B cell (primary cell): Measurements from ENCODE around the gene CYP27B1. TPM values are rescaled to one million over a fixed set of nuclear protein-coding genes. Genes with fewer than 3 reads are reported as not detected.

ENCODE experiments used
- ATAC-seq: fragments of 200-7000 bp; cut with Tn5 transposase; one replicate; pipeline ENCODE4 v1.10.0; 2021; ENCODE audit warnings: low read depth, mild to moderate bottlenecking, moderate number of reproducible peaks, moderate library complexity
- CTCF ChIA-PET: fragments of 350-600 bp; sonication (Branson Sonifier 250); formaldehyde crosslinking; loops from one replicate; lab custom pipeline; 2021; ENCODE audit warnings: antibody characterized with exemption, inconsistent platforms; lab: Charles Lee
- POLR2A ChIA-PET: fragments of 350-600 bp; sonication (Branson Sonifier 250); formaldehyde crosslinking; loops from one replicate; lab custom pipeline; 2021; ENCODE audit warnings: antibody characterized with exemption; lab: Charles Lee
- DNase-seq: peaks from one replicate; pipeline ENCODE4 v3.0.0; 2013
- H2AFZ ChIP-seq: 2 replicates; pipeline ENCODE4 v1.6.1; 2012; ENCODE audit warnings: mild to moderate bottlenecking, low read depth, low read length; ENCODE audit not compliant: insufficient read depth, poor library complexity, severe bottlenecking
- H3K27ac ChIP-seq, 2 donors: 1 replicate in 1 of 2; 2 replicates in 1 of 2; pipeline ENCODE4 v1.5.1; 2012 to 2013; ENCODE audit warnings: low read length in 2 of 2, mild to moderate bottlenecking in 2 of 2, moderate library complexity in 1 of 2
- H3K27me3 ChIP-seq, 4 experiments: fragments of 200-600 bp in 1 of 4; sonication (generic) in 1 of 4; replicated peaks in 1 of 4; 1 replicate in 2 of 4; 2 replicates in 2 of 4; pipeline versions ENCODE4 v1.6.1 to v1.7.0; 2013 to 2016; ENCODE audit warnings: low read length in 3 of 4, mild to moderate bottlenecking in 2 of 4, mixed read lengths in 1 of 4, moderate library complexity in 1 of 4; ENCODE audit not compliant: insufficient read depth in 4 of 4, control insufficient read depth in 3 of 4; ENCODE audit errors: control extremely low read depth in 1 of 4
- H3K36me3 ChIP-seq, 2 experiments: replicated peaks in 1 of 2; 1 replicate in 1 of 2; 2 replicates in 1 of 2; pipeline versions ENCODE4 v1.6.1 to v1.7.1; 2013; ENCODE audit warnings: low read length in 1 of 2; ENCODE audit not compliant: insufficient read depth in 2 of 2, control insufficient read depth in 1 of 2; ENCODE audit errors: control extremely low read depth in 1 of 2, extremely low read depth in 1 of 2
- H3K4me1 ChIP-seq, 2 donors: fragments of 200-600 bp in 1 of 2; sonication (generic) in 1 of 2; 1 replicate in 1 of 2; 2 replicates in 1 of 2; pipeline versions ENCODE4 v1.5.1 to v1.6.1; 2013 to 2017; ENCODE audit warnings: low read length in 2 of 2; ENCODE audit not compliant: control insufficient read depth in 2 of 2, insufficient read depth in 2 of 2
- H3K4me2 ChIP-seq: replicated peaks from 2 replicates; pipeline ENCODE3; 2012; ENCODE audit warnings: mild to moderate bottlenecking, low read depth, low read length; ENCODE audit not compliant: poor library complexity, severe bottlenecking
- H3K4me3 ChIP-seq, 5 experiments: fragments of 200-600 bp in 1 of 5; sonication (generic) in 1 of 5; 1 replicate in 3 of 5; 2 replicates in 2 of 5; pipeline versions ENCODE4 v1.5.1 to v1.7.0; 2011 to 2016; ENCODE audit warnings: low read length in 4 of 5, mild to moderate bottlenecking in 4 of 5, low read depth in 2 of 5, control low read depth in 1 of 5, moderate library complexity in 1 of 5; ENCODE audit not compliant: insufficient read depth in 1 of 5; ENCODE audit errors: control extremely low read depth in 1 of 5, extremely low read depth in 1 of 5
- H3K79me2 ChIP-seq: fragments of 200-600 bp; sonication (generic); one replicate; pipeline ENCODE4 v1.6.0; 2016; ENCODE audit warnings: low read length; ENCODE audit not compliant: control insufficient read depth, insufficient read depth
- H3K9ac ChIP-seq: fragments of 200-600 bp; sonication (generic); 2 replicates; pipeline ENCODE4 v1.6.1; 2017; ENCODE audit warnings: mild to moderate bottlenecking, low read length, moderate library complexity
- H3K9me3 ChIP-seq, 3 donors: one replicate each; pipeline versions ENCODE4 v1.6.1 to v1.7.1; 2013; ENCODE audit warnings: low read length in 2 of 3; ENCODE audit not compliant: control insufficient read depth in 2 of 3, insufficient read depth in 1 of 3; ENCODE audit errors: control extremely low read depth in 1 of 3
- H4K20me1 ChIP-seq: 2 replicates; pipeline ENCODE4 v1.6.0; 2012; ENCODE audit warnings: mild to moderate bottlenecking, low read length; ENCODE audit not compliant: insufficient read depth, control insufficient read depth, poor library complexity, severe bottlenecking
- H3K27ac Mint-ChIP-seq: one replicate; pipeline ENCODE4 v1.8.0; 2021; ENCODE audit warnings: mixed read lengths
- H3K27me3 Mint-ChIP-seq: one replicate; pipeline ENCODE4 v1.8.0; 2021; ENCODE audit warnings: mixed read lengths
- H3K4me1 Mint-ChIP-seq: one replicate; pipeline ENCODE4 v1.8.0; 2021; ENCODE audit warnings: mixed read lengths
- H3K4me3 Mint-ChIP-seq: one replicate; pipeline ENCODE4 v1.8.0; 2021; ENCODE audit warnings: mixed read lengths
- H3K9me3 Mint-ChIP-seq: one replicate; pipeline ENCODE4 v1.8.0; 2022; ENCODE audit warnings: mixed read lengths; ENCODE audit not compliant: insufficient read depth
- CTCF ChIP-seq: fragments of 200-600 bp; IDR thresholded peaks from one replicate; pipeline ENCODE4 v1.8.0; 2022; ENCODE audit warnings: antibody characterized with exemption, mild to moderate bottlenecking
- EZH2 ChIP-seq: IDR thresholded peaks from 2 replicates; pipeline ENCODE4 v1.6.1; 2012; ENCODE audit warnings: borderline replicate concordance, low read depth, mild to moderate bottlenecking, moderate library complexity, low read length; ENCODE audit not compliant: insufficient read depth, poor library complexity, severe bottlenecking
- WGBS: methylation state at CpG from one replicate; pipeline ENCODE4 v1.1.5; 2013; ENCODE audit warnings: missing lambda C conversion rate; ENCODE audit not compliant: insufficient coverage; 5-methylcytosine and 5-hydroxymethylcytosine counted together
- intact Hi-C: fragments of 100-400 bp; cut with micrococcal nuclease; formaldehyde crosslinking; loops from one replicate; pipeline ENCODE4 v1.10.0; 2022
- polyA plus RNA-seq: library from polyadenylated mRNA; depleted of rRNA; stranded (reverse); fragments of >200 nt; gene quantifications from 2 replicates; pipeline ENCODE4 v1.2.3, GENCODE V29; 2012
- total RNA-seq, 2 donors: library from RNA; stranded (reverse); fragments of 120-200 nt in 1 of 2; gene quantifications; 1 replicate in 1 of 2; 2 replicates in 1 of 2; pipeline versions ENCODE4 v1.2.3 to v1.2.4, GENCODE V29; 2013 to 2022

Gene CYP27B1
- total and polyA plus RNA-seq, 2 donors (not counting 1 experiment from before 2014, with no cell fraction given) = 0.66 to 0.79 TPM

- Histone ChIP-seq H3K9me3 (peaks cover 0 to 13% (median 0%) of the 10 kb centered on the region in 3 donors), H3K27me3 (peaks cover 0 to 38% (median 26%) of the 10 kb centered on the region in 4 experiments), H3K4me1 (peaks cover 36% of the 10 kb centered on the region in 2 donors), H3K4me3 (no peak overlapping the region), H3K9ac (peak overlapping the region; percentile 64), H2AFZ (no peak overlapping the region), H4K20me1 (peaks cover 48% of the 10 kb centered on the region), H3K4me2 (peak overlapping the region; percentile 87), H3K36me3 (peaks cover 0 to 18% of the 10 kb centered on the region in 2 experiments), H3K79me2 (peaks cover 48% of the 10 kb centered on the region), H3K27ac (no peak overlapping the region)
- ChIA-PET CTCF (interaction anchor here (1.0 to 2.6 kb wide), 3 partner anchors 8 to 141 kb away, joined by 3 to 13 read pairs (median 7); no protein-coding TSS in a partner anchor), POLR2A (interaction anchor here (0.6 kb wide), 1 partner anchor 140 kb away, joined by 4 read pairs; no protein-coding TSS in a partner anchor)
- intact Hi-C loops = no loop called here
- WGBS = 88% methylated on average over 5 of the region's 6 CpGs
- DNase-seq = no peak
- H3K27me3 Mint-ChIP-seq = peaks cover 24% of the 10 kb centered on the region
- ATAC-seq = no peak
- H3K4me1 Mint-ChIP-seq = peaks cover 43% of the 10 kb centered on the region
- no peaks in the 10 kb centered on the region for H3K9me3 Mint-ChIP-seq
- no peak overlapping the region for H3K27ac Mint-ChIP-seq
- peak overlapping the region; percentile 93 for H3K4me3 Mint-ChIP-seq
- TF ChIP-seq CTCF (no peak), EZH2 (no peak)
Measured at GRCh38 chr12:57763881-57764661, 2.8 kb downstream of the CYP27B1 start.

GRCh38 chr12:57762463-57762862 lies 4.4 kb downstream of the CYP27B1 start:
- CTCF ChIA-PET = interaction anchor here (1.9 to 2.0 kb wide), 3 partner anchors 19 to 21 kb away, joined by 6 to 7 read pairs (median 7); partner anchors contain the start of gene TSFM

More at GRCh38 chr12:57762463-57762862, 4.4 kb downstream of the CYP27B1 start:
- H3K4me3 ChIP-seq = no peak overlapping the region
- H3K79me2 ChIP-seq = peaks cover 64% of the 10 kb centered on the region
- Mint-ChIP-seq H3K4me1 (peaks cover 48% of the 10 kb centered on the region), H3K9me3 (no peaks in the 10 kb centered on the region), H3K27me3 (peaks cover 24% of the 10 kb centered on the region), H3K4me3 (no peak overlapping the region), H3K27ac (no peak overlapping the region)
- no peak overlapping the region for H2AFZ ChIP-seq
- TF ChIP-seq CTCF (no peak), EZH2 (no peak)
- peaks cover 1 to 34% of the 10 kb centered on the region in 2 experiments for H3K36me3 ChIP-seq
- H3K4me2 ChIP-seq = no peak overlapping the region
- H4K20me1 ChIP-seq = peaks cover 64% of the 10 kb centered on the region
- WGBS = 89% methylated on average over 1 of the region's 2 CpGs
- no peak for ATAC-seq
- intact Hi-C loops = no loop called here
- no peak overlapping the region for H3K9ac ChIP-seq
- H3K9me3 ChIP-seq = peaks cover 0 to 13% (median 0%) of the 10 kb centered on the region in 3 donors
- H3K4me1 ChIP-seq = peaks cover 36 to 43% of the 10 kb centered on the region in 2 donors
- H3K27me3 ChIP-seq = peaks cover 0 to 35% (median 24%) of the 10 kb centered on the region in 4 experiments
- DNase-seq = no peak
- POLR2A ChIA-PET = no interaction called here
- no peak overlapping the region for H3K27ac ChIP-seq
